Activated naive CD4-positive, alpha-beta T cell treated with anti-CD3 and anti-CD28 coated beads, Interleukin-2, amount 50 U/mL, for 72 hours (primary cell): ENCODE results near the gene SUSD1. TPM values are rescaled to one million over a fixed set of nuclear protein-coding genes. Genes with fewer than 3 reads are reported as not detected.

Experiments used
- ATAC-seq, 2 donors: fragments of 150-1000 bp; cut with Tn5 transposase; 2 replicates each; pipeline ENCODE4 v1.10.0; 2021; ENCODE audit warnings: mild to moderate bottlenecking in 2 of 2, moderate library complexity in 2 of 2
- DNase-seq, 2 donors: peaks; one replicate each; pipeline ENCODE4 v3.0.0; 2021 to 2022; ENCODE audit warnings: low spot score in 2 of 2
- H3K27ac Mint-ChIP-seq, 2 donors: one replicate each; pipeline ENCODE4 v1.8.0; 2022; ENCODE audit warnings: mild to moderate bottlenecking in 2 of 2, mixed read lengths in 2 of 2
- H3K36me3 Mint-ChIP-seq, 2 donors: one replicate each; pipeline ENCODE4 v1.8.0; 2022; ENCODE audit warnings: mixed read lengths in 2 of 2
- H3K9me3 Mint-ChIP-seq, 2 donors: one replicate each; pipeline ENCODE4 v1.8.0; 2022; ENCODE audit warnings: mixed read lengths in 2 of 2
- total RNA-seq, 2 donors: library from RNA; stranded (reverse); gene quantifications; one replicate each; pipeline ENCODE4 v1.2.3, GENCODE V29; 2022

Gene SUSD1
- total RNA-seq, 2 donors from 2014 or later = 1.2 to 2.5 TPM

DNA sequence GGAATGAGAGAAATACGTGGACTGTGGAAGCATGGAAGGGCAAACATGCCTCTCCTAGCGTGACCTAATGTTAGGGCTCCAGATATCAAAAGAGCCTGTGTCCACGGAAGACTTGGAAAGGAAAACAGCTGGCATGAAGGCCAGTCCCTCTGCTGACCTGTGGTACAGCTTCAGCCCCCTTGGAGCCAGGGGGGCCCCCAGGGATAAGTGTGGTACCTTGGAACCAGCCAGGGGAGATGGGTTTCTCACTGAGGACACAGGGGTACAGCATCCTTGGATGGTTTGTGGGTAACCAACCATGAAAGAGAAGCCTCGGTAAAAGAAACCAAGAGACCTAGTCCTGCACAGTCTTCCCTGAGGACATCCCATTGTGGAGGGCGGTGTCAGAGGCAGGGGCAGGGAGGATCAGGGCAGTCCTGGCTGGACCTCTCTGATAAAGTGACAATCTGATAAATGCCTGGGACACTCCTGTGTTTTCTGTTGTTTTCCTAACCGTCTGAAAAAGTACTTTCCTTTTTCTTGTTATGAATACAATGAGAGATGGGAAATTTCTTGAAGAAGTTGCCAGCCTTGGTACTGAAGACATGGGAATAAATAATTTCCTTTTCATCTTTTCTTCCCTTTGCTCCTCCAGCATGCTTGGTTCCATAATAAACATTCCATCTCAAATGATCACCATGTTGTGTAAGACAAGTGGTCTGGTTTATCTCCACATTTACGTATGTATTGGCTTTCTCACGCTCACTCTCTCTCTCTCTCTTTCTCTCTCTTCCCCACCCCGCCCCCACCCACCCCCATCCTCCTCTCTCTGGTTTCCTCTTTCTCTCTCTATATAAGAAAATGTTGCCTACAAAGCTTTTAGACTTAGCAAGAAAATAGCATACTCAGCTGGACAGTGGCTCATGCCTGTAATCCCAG lies 102.1 kb downstream of the SUSD1 start:
- DNase-seq (no peak), ATAC-seq (no peak)
- H3K27ac Mint-ChIP-seq = no peak overlapping the region
- H3K9me3 Mint-ChIP-seq = no peaks in the 10 kb centered on the region
- peaks cover 0 to 5% of the 10 kb centered on the region in 2 donors for H3K36me3 Mint-ChIP-seq

DNA sequence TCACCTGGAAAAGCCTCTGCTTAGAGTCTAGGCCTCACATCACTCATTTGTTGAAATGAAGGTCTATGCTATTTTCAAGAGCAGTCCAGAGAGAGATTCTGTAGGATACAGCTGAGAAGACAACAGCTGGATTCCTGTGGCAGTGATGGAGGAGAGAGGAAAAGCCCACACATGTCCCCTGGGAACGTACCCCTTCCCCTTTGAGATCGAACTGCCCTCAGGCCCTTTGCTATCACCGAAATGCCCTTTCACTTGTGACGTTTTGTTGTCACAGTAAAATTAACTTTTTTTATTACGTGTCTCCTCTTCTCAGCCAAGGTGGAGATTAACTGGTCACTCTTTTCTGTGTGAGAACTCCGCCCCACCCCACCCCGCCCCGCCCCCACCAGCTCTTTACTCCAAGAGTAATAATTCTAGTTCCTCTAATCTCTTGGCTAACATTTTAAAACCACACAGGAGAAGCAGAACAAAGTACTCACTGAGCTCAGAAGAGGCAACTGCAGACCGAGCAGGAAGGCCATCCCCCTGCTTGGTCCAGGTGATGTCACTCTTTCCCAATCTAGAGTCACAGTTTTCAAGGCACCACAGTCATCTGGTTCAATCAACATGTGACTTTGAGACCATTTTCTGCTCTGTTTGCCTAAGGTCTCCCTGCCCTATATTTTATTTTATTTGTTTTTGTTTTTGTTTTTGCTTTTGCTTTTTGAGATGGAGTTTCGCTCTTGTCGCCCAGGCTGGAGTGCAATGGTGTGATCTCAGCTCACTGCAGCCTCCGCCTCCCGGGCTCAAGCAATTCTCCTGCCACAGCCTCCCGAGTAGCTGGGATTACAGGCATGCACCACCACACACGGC lies 105.6 kb downstream of the SUSD1 start:
- DNase-seq = no peak
- Mint-ChIP-seq H3K27ac (peak overlapping the region in 1 of 2 donors; percentile 37), H3K9me3 (no peaks in the 10 kb centered on the region), H3K36me3 (peaks cover 0 to 5% of the 10 kb centered on the region in 2 donors)
- ATAC-seq = no peak

- no peak for ATAC-seq
- H3K36me3 Mint-ChIP-seq = peaks cover 0 to 16% of the 10 kb centered on the region in 2 donors
Observed at GRCh38 chr9:112065806-112066606, 109.1 kb downstream of the SUSD1 start.

GRCh38 chr9:112064871-112065270 lies 110.2 kb downstream of the SUSD1 start:
- peaks cover 0 to 16% of the 10 kb centered on the region in 2 donors for H3K36me3 Mint-ChIP-seq
- no peak overlapping the region for H3K27ac Mint-ChIP-seq
- ATAC-seq = no peak
- DNase-seq = no peak
- peaks cover 0 to 4% of the 10 kb centered on the region in 2 donors for H3K9me3 Mint-ChIP-seq

More at GRCh38 chr9:112065806-112066606, 109.1 kb downstream of the SUSD1 start:
- DNase-seq = no peak
- Mint-ChIP-seq H3K9me3 (peaks cover 0 to 4% of the 10 kb centered on the region in 2 donors), H3K27ac (no peak overlapping the region)

GRCh38 chr9:112063586-112063985 lies 111.5 kb downstream of the SUSD1 start:
- peaks cover 0 to 16% of the 10 kb centered on the region in 2 donors for H3K36me3 Mint-ChIP-seq
- DNase-seq (no peak), ATAC-seq (no peak)
- peaks cover 0 to 4% of the 10 kb centered on the region in 2 donors for H3K9me3 Mint-ChIP-seq
- H3K27ac Mint-ChIP-seq = no peak overlapping the region

- no peak for DNase-seq
- ATAC-seq = no peak
- Mint-ChIP-seq H3K9me3 (peaks cover 0 to 4% of the 10 kb centered on the region in 2 donors), H3K27ac (no peak overlapping the region), H3K36me3 (peaks cover 0 to 16% of the 10 kb centered on the region in 2 donors)
Observed at GRCh38 chr9:112063151-112063550, 111.9 kb downstream of the SUSD1 start.

- peak; percentile 34 to 62 for DNase-seq
- Mint-ChIP-seq H3K9me3 (peaks cover 0 to 4% of the 10 kb centered on the region in 2 donors), H3K36me3 (peaks cover 4 to 16% of the 10 kb centered on the region in 2 donors), H3K27ac (peak overlapping the region in 1 of 2 donors; percentile 70)
- peak; percentile 85 to 94 for ATAC-seq
Observed at GRCh38 chr9:112061152-112061740, 113.9 kb downstream of the SUSD1 start.

GRCh38 chr9:112059966-112060320 lies 115.2 kb downstream of the SUSD1 start:
- H3K27ac Mint-ChIP-seq = peak overlapping the region in 1 of 2 donors; percentile 70
- peaks cover 0 to 4% of the 10 kb centered on the region in 2 donors for H3K9me3 Mint-ChIP-seq
- H3K36me3 Mint-ChIP-seq = peaks cover 4 to 16% of the 10 kb centered on the region in 2 donors
- DNase-seq (no peak), ATAC-seq (no peak)

DNA sequence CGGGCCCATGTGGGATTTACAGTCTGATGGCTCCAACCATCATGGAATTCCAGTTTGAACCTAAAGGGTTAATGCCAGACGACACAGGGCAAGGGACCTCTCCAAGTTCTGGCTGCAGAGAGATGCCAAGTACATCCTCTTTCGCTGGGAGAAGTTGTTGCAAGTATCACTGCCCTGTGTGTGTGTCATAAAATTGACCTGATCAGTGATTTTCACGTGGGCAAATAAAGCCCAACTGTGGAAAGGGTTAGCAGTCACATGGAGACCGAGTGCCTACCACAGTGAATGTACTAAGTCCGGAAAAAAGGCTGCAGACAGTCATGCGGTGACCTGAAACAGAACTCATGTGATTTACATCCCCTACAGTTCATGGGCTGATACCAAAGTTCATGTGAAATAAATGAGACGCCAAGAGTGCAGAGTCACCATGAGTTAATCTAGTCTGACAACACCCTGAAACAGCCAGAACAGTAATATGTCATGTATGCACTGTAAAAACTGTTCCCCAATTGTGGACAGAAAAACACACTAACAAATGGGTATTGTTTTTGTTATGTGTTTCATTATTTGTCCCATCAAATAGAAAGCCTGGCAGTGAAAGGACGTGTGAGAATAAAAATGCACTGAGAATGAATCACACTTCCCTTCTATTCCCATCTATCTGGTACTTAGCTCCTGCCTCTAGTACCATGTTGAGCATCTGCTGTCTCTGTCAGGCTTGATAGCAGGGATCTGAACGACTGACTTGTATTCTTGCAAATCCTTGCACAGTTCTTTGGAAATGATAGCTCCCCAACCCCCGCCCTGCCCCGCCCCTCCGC lies 115.7 kb downstream of the SUSD1 start:
- H3K9me3 Mint-ChIP-seq = peaks cover 0 to 4% of the 10 kb centered on the region in 2 donors
- ATAC-seq = peak in 1 of 2 donors; percentile 50
- peaks cover 4 to 16% of the 10 kb centered on the region in 2 donors for H3K36me3 Mint-ChIP-seq
- H3K27ac Mint-ChIP-seq = no peak overlapping the region
- DNase-seq = no peak

DNA sequence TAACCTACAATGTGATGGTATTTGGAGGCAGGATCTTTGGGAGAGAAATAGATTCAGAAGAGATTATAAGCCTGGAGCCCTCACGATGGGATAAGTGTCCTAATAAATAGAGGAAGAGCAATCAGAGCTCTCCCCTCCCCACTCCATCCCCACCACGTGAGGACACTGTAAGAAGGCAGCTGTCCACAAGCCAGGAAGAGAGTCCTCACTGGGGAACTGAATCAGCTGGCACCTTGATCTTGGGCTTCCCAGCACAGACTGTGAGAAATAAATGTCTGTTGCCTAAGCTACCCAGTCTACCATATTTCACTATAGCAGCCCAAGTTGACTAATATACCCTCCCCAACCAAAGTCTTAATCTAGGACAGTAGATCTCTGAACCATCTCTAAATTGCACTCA lies 118.1 kb downstream of the SUSD1 start:
- ATAC-seq (no peak), DNase-seq (no peak)
- no peak overlapping the region for H3K27ac Mint-ChIP-seq
- H3K9me3 Mint-ChIP-seq = peaks cover 0 to 9% of the 10 kb centered on the region in 2 donors
- peaks cover 4 to 6% of the 10 kb centered on the region in 2 donors for H3K36me3 Mint-ChIP-seq

DNA sequence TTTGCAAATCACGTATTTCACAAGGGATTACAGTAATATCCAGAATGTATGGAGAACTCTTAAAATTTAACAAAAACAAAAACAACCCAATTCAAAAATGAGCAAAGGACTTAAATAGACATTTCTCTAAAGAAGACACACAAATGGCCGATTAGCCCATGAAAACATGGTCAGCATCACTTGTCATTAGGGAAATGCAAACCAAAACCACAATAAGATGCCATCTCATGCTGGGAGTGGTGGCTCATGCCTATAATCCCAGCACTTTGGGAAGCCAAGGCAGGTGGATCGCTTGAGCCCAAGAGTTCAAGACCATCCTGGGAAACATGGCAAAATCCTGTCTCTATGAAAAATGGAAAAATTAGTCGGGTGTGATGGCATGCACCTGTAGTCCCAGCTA lies 120.2 kb downstream of the SUSD1 start:
- ATAC-seq (no peak), DNase-seq (no peak)
- H3K36me3 Mint-ChIP-seq = peaks cover 0 to 4% of the 10 kb centered on the region in 2 donors
- no peak overlapping the region for H3K27ac Mint-ChIP-seq
- peaks cover 0 to 5% of the 10 kb centered on the region in 2 donors for H3K9me3 Mint-ChIP-seq

DNA sequence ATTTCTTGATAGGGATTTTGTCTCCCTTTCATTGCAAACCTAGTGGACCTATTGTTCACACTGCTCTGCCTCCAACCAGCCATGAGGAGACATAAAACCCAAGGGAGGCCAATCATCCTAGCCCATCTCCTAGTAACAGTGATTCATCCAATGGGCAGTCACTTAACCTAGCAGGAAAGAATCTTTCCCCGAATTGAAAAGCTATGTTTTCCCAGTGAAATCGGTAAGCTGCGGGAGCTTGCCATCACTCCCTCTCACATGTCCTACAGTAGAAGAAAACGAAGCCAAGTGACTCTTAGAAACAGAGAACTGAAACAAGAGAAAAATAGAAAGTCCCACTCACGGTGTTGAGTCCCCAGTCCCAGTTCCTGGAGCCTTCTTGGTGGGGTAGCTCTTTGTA lies 123.3 kb downstream of the SUSD1 start:
- H3K9me3 Mint-ChIP-seq = peaks cover 13 to 17% of the 10 kb centered on the region in 2 donors
- ATAC-seq (no peak), DNase-seq (no peak)
- H3K36me3 Mint-ChIP-seq = peaks cover 12 to 15% of the 10 kb centered on the region in 2 donors
- H3K27ac Mint-ChIP-seq = no peak overlapping the region

GRCh38 chr9:112050544-112051475 lies 124.3 kb downstream of the SUSD1 start:
- DNase-seq (no peak), ATAC-seq (no peak)
- Mint-ChIP-seq H3K36me3 (peaks cover 14 to 15% of the 10 kb centered on the region in 2 donors), H3K9me3 (peaks cover 13 to 17% of the 10 kb centered on the region in 2 donors), H3K27ac (no peak overlapping the region)

GRCh38 chr9:112049811-112050516 lies 125.1 kb downstream of the SUSD1 start:
- ATAC-seq (no peak), DNase-seq (no peak)
- Mint-ChIP-seq H3K36me3 (peaks cover 15 to 20% of the 10 kb centered on the region in 2 donors), H3K9me3 (peaks cover 13 to 17% of the 10 kb centered on the region in 2 donors), H3K27ac (no peak overlapping the region)
